ENCODE results near the gene SLC50A1. TPM values are rescaled to one million over a fixed set of nuclear protein-coding genes. Genes with fewer than 3 reads are reported as not detected.

The SLC50A1 gene
- polyA plus RNA-seq, 2 of the 4 experiments (the other 2 are of a cell fraction): 28.2 to 39.4 TPM

GRCh38 chr1:155126556-155127104, 9.0 kb upstream of the SLC50A1 start:
- Histone ChIP-seq H3K27ac (peak overlapping the region; percentile 80 to 90), H3K4me2 (peak overlapping the region; percentile 89), H3K4me1 (peaks cover 59% of the 10 kb centered on the region), H3K9me3 (no peaks in the 10 kb centered on the region), H3K4me3 (peak overlapping the region; percentile 55)
- DNase-seq (ENCODE audit: low read depth in 1 of 2, low spot score in 1 of 2): peak in 1 of 2 experiments; percentile 74
- TF ChIP-seq USF2 (IDR thresholded peaks at IDR 0.05) (no peak), HOXB5 (CRISPR knock-in tag; IDR thresholded peaks at IDR 0.05) (no peak), MYC (IDR thresholded peaks at IDR 0.05; ENCODE audit: borderline replicate concordance, low read length) (peak; percentile 5; the same call in 1 of the 2 replicates), HES2 (IDR thresholded peaks at IDR 0.05) (no peak), ZNF302 (CRISPR knock-in tag; IDR thresholded peaks at IDR 0.05) (no peak), RCOR1 (IDR thresholded peaks at IDR 0.05; ENCODE audit: low read depth, low read length) (no peak), SREBF2 (IDR thresholded peaks at IDR 0.05) (no peak), ZSCAN20 (CRISPR knock-in tag; IDR thresholded peaks at IDR 0.05) (0 out of 2 replicates have a peak, but pooled peaks have one; percentile 19), RAD21 (conservative IDR thresholded peaks at IDR 0.05 in 1 of 2, IDR thresholded peaks at IDR 0.05 in 1 of 2) (no peak), E2F6 (IDR thresholded peaks at IDR 0.05; ENCODE audit: borderline replicate concordance, low read depth) (no peak), HEYL (CRISPR knock-in tag; IDR thresholded peaks at IDR 0.05) (no peak), MAFK (IDR thresholded peaks at IDR 0.05; ENCODE audit: partially characterized antibody) (no peak), FOXS1 (CRISPR knock-in tag; IDR thresholded peaks at IDR 0.05) (no peak)
- WGBS (ENCODE audit: missing lambda C conversion rate): 10% methylated on average over 22 of the region's 32 CpGs
- peak; percentile 20 to 37; a peak in 5 of 6 replicates for ATAC-seq
- ChIA-PET POLR2A (interaction anchor here (2.0 kb wide), 1 partner anchor 8 kb away, joined by 8 read pairs; no protein-coding TSS in a partner anchor), CTCF (interaction anchor here (0.7 to 19.7 kb wide), 8 partner anchors 8 to 46 kb away, joined by 3 to 309 read pairs (median 9); partner anchors contain the start of genes KRTCAP2 and SLC50A1)
- no peak for FAIRE-seq

- DNase-seq (ENCODE audit: low read depth in 1 of 2, low spot score in 1 of 2): peak in 1 of 2 experiments; percentile 92
- TF ChIP-seq MAX (IDR thresholded peaks at IDR 0.05) (peak; percentile 92), USF2 (IDR thresholded peaks at IDR 0.05) (no peak), CTCF (IDR thresholded peaks at IDR 0.05) (no peak), MAZ (IDR thresholded peaks at IDR 0.05; ENCODE audit: borderline replicate concordance, low read depth, low read length) (0 out of 2 replicates have a peak, but pooled peaks have one; percentile 15), MYC (IDR thresholded peaks at IDR 0.05; ENCODE audit: borderline replicate concordance, low read length) (no peak), ZFP36 (IDR thresholded peaks at IDR 0.05; ENCODE audit: borderline replicate concordance, partially characterized antibody) (no peak), BCL3 (IDR thresholded peaks at IDR 0.05) (no peak), HDAC2 (IDR thresholded peaks at IDR 0.05) (no peak), HES2 (IDR thresholded peaks at IDR 0.05) (no peak), FOSL2 (IDR thresholded peaks at IDR 0.05) (no peak), FOSL2 (CRISPR knock-in tag; IDR thresholded peaks at IDR 0.05) (peak; percentile 39; the same call in 1 of the 2 replicates), FOXS1 (CRISPR knock-in tag; IDR thresholded peaks at IDR 0.05) (no peak), TFCP2L1 (CRISPR knock-in tag; IDR thresholded peaks at IDR 0.05) (peak; percentile 54; the same call in 1 of the 2 replicates), ZSCAN20 (CRISPR knock-in tag; IDR thresholded peaks at IDR 0.05) (no peak), KDM5A (IDR thresholded peaks at IDR 0.05) (no peak), POLR2A (IDR thresholded peaks at IDR 0.05; ENCODE audit: low read length) (peak; percentile 60), KDM1A (IDR thresholded peaks at IDR 0.05; ENCODE audit: low read depth) (no peak), CEBPB (IDR thresholded peaks at IDR 0.05) (peak; percentile 50 to 89; a peak in 3 of 4 replicates), EP300 (IDR thresholded peaks at IDR 0.05) (peak in 1 of 2 experiments; percentile 21; a peak in 2 of 5 replicates), RARB (CRISPR knock-in tag; IDR thresholded peaks at IDR 0.05) (no peak)
Measured at GRCh38 chr1:155127105-155127966, 8.3 kb upstream of the SLC50A1 start, which contains the start of gene EFNA1. Gene EFNA1, plus strand, starts transcription at chr1:155127876. Its CDS starts 102 bp downstream, at chr1:155127978.

More at GRCh38 chr1:155127105-155127966, 8.3 kb upstream of the SLC50A1 start, which contains the start of gene EFNA1:
- Histone ChIP-seq H3K4me2 (peak within 1 kb of the TSS; percentile 89), H3K4me3 (peak within 1 kb of the TSS; percentile 55), H3K27ac (peak within 1 kb of the TSS; percentile 80 to 90), H3K4me1 (peaks cover 59% of the 10 kb centered on the region), H3K9me3 (no peaks in the 10 kb centered on the region)
- WGBS (ENCODE audit: missing lambda C conversion rate): 3% methylated on average over 32 of the region's 76 CpGs
- no peak for FAIRE-seq
- ChIA-PET CTCF (interaction anchor here (0.7 to 19.7 kb wide), 12 partner anchors 8 to 124 kb away, joined by 3 to 309 read pairs (median 6); partner anchors contain the start of genes KRTCAP2 and SLC50A1), POLR2A (interaction anchor here (0.6 to 2.0 kb wide), 2 partner anchors 8 to 42 kb away, joined by 3 to 8 read pairs; no protein-coding TSS in a partner anchor)
- peak; percentile 48 to 69 for ATAC-seq

Measured in A549 (cell line).